T-helper 2 cell treated with Interferon-gamma antibody and Interleukin-4, amounts not matched to agents 5 μg/mL and 100 μg/mL, for 36 hours (primary cell): Measurements from ENCODE around the gene RHPN2.
"Not testable (repeated sequence)": the region's sequence is repeated elsewhere in the genome, so short reads cannot be mapped to it uniquely, and the experiment has no call there.

Experiments
- DNase-seq: peaks from one replicate; pipeline ENCODE4 v3.0.0; 2021; ENCODE audit warnings: low spot score
- H3K27ac Mint-ChIP-seq: one replicate; pipeline ENCODE4 v1.8.0; 2021; ENCODE audit warnings: mild to moderate bottlenecking, mixed read lengths
- H3K27me3 Mint-ChIP-seq: one replicate; pipeline ENCODE4 v1.8.0; 2021; ENCODE audit warnings: low read depth, mixed read lengths
- H3K36me3 Mint-ChIP-seq: one replicate; pipeline ENCODE4 v1.8.0; 2021; ENCODE audit warnings: low read depth, mixed read lengths
- H3K4me1 Mint-ChIP-seq: one replicate; pipeline ENCODE4 v1.8.0; 2021; ENCODE audit warnings: low read depth, mixed read lengths
- H3K4me3 Mint-ChIP-seq: one replicate; pipeline ENCODE4 v1.8.0; 2022; ENCODE audit warnings: mild to moderate bottlenecking, moderate library complexity, mixed read lengths
- H3K9me3 Mint-ChIP-seq: one replicate; pipeline ENCODE4 v1.8.0; 2021; ENCODE audit warnings: mixed read lengths

RHPN2 gene

DNA sequence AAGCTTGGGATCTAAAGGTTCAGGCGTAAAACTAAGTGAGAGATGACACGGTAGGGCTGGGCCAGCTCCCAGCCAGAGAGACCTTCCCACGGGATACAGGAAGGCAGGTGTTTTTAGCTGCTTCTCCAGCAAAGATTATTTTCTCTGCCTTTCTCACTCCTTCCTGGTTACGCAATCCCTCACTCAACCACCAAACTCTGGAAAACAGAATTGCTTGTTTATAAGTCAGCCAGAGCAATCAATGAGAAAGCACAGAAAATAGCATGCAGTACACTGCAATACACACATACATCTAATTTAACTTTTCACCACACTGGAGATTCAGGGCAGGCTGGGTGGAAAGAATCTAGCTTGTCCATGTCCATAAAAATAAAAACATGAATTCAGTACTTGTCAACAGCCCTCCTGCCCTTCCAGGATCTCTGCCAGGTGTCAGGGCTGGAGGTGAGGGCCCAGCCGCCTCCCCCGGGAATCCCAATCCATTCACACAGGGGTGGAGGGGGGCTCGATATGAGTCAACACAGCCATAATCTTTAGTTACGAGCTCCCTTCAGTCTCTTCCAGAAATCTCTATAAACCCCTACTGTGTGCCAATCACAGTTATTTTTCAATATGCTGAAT lies 12.2 kb downstream of the RHPN2 start:
- H3K4me1 Mint-ChIP-seq = no peaks in the 10 kb centered on the region
- no peaks in the 10 kb centered on the region for H3K9me3 Mint-ChIP-seq
- no peak overlapping the region for H3K27ac Mint-ChIP-seq
- DNase-seq = no peak
- H3K36me3 Mint-ChIP-seq = no peaks in the 10 kb centered on the region
- H3K4me3 Mint-ChIP-seq = no peak overlapping the region
- no peaks in the 10 kb centered on the region for H3K27me3 Mint-ChIP-seq

DNA sequence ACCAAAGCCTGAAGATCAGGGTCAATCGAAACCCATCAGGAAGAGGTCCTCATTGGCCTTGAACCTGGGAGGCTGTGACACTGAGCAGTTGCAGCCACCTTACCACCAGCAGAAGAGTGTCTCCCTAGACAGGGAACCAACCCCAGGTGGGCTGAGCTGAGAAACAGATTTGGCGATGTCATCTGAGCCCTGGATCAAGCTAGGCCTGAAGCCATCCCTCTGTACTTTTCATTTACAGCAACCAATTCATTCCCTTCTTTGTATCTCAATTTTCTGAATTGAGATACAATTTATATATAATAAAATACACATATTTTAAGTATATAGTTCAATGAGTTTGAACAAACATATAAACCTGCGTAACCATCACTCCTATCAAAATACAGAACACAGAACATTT lies 14.6 kb downstream of the RHPN2 start:
- H3K27me3 Mint-ChIP-seq = no peaks in the 10 kb centered on the region
- no peak overlapping the region for H3K4me3 Mint-ChIP-seq
- no peak for DNase-seq
- H3K36me3 Mint-ChIP-seq = no peaks in the 10 kb centered on the region
- no peaks in the 10 kb centered on the region for H3K4me1 Mint-ChIP-seq
- no peaks in the 10 kb centered on the region for H3K9me3 Mint-ChIP-seq
- H3K27ac Mint-ChIP-seq = no peak overlapping the region

DNA sequence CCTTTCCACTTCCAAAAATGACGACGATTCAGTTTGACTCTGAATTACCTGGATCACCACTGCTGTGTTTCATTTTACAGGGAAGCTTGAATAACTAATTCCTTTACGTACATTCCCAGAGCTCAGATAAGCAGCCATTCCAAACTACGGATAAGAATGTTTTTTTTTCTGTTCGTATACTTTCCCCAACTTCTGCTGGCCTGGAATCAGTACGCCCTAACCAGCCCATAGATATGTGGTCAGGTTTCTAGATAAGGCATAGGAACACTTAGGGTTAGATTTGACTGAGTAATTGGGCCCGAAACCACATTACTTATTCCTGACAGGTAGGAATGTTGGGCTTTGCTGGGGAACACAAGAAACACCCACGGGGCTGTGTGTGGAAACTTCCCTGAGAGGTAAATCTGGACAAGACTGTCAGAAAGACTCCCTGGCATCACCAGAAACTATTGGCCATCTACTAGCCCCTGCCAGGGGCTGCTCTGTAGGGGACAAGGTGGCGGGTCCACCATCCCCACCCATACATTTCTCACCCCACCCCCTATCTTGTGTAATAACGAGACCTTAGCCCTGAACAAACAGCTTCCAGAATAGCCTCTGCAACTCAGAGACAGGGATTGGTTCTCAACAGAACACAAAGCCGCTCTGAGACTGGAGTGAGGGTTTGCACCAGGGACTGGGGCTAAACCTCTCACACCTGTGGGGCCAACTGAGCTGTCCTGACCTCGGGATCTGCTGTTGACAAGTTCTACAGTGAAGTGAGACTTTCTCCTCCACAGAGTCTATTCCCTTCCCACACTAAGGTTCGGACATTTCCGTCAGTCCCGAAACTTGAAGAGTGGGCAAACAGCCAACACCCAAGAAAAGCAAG lies 15.6 kb downstream of the RHPN2 start:
- Mint-ChIP-seq H3K9me3 (no peaks in the 10 kb centered on the region), H3K27ac (no peak overlapping the region), H3K27me3 (no peaks in the 10 kb centered on the region), H3K36me3 (no peaks in the 10 kb centered on the region), H3K4me3 (no peak overlapping the region), H3K4me1 (no peaks in the 10 kb centered on the region)
- DNase-seq = no peak

DNA sequence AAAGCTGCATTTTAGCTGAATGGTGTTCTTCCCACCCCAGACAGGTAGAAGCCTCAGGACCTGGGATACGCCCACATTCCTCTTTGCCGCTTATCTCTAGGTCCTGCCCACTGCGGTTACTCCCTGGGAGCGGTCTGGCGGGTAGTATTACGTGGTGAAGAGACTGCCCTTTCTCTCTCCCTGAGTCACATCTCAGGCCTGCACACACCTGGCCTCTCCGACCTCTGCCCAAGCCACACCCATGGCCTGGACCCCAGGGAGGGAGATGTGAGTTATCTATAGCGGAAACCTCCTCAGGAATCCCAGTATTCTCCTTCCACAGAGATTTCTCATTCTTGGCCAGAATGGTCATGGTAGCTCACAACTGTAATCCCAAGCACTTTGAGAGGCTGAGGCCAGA lies 17.3 kb downstream of the RHPN2 start:
- H3K4me3 Mint-ChIP-seq = no peak overlapping the region
- H3K27me3 Mint-ChIP-seq = no peaks in the 10 kb centered on the region
- no peak overlapping the region for H3K27ac Mint-ChIP-seq
- no peaks in the 10 kb centered on the region for H3K36me3 Mint-ChIP-seq
- no peaks in the 10 kb centered on the region for H3K4me1 Mint-ChIP-seq
- H3K9me3 Mint-ChIP-seq = no peaks in the 10 kb centered on the region
- DNase-seq = no peak

DNA sequence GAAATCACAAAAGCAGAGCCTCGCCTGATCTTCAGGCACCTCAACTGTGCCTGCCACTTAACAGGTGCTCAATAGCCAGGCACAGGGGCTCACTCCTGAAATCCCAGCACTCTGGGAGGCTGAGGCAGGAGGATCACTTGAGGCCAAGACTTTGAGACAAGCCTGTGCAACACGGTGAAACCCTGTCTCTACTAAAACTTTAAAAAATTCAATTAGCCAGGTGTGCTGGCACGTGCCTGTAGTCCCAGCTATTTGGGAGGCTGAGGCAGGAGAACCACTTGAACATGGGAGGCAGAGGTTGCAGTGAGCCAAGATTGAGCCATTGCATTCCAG lies 22.9 kb downstream of the RHPN2 start:
- H3K4me1 Mint-ChIP-seq, H3K36me3 Mint-ChIP-seq, H3K27ac Mint-ChIP-seq, DNase-seq, H3K4me3 Mint-ChIP-seq, H3K27me3 Mint-ChIP-seq, H3K9me3 Mint-ChIP-seq: not testable (repeated sequence)

DNA sequence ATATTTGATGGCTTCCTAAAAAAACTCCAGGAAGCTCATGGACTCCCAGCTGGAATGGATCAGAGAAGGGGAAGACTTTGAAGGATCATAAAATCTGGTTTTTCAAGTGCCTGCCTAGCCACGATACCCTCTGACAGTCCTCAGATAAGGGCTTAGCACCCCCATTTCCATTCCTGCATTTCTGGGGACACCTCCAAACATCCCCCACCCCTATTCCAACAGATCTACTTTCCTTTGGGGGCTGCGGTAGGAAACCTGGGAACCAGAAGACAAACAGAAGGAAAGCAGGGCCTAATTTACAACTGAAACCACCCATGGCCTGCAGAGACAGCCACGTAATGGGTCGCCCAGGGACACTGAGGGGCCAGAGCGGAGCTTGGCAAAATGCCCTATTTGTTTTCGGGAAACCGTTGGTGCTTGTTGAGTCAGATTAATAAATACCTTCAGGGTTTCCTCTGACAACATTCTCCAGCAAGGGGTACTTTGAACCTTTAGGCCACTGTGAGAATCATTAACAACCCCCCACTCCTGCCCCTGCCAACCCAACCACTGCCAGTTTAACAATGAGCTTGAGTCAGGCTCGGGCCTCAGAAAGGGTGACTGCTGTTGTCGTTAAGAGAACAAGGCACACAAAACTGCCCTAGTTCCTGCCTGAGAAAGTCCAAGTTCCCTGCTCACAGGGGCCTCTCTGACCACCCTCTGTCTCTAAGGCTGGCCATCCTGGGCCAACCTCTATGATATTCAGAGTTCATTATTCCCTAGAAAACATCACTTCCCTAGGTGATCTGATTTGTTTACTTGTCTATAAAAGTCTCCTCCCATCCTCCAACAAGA lies 23.5 kb downstream of the RHPN2 start:
- no peak for DNase-seq
- no peaks in the 10 kb centered on the region for H3K36me3 Mint-ChIP-seq
- H3K4me3 Mint-ChIP-seq = no peak overlapping the region
- peaks cover 4% of the 10 kb centered on the region for H3K9me3 Mint-ChIP-seq
- no peaks in the 10 kb centered on the region for H3K27me3 Mint-ChIP-seq
- no peak overlapping the region for H3K27ac Mint-ChIP-seq
- H3K4me1 Mint-ChIP-seq = peaks cover 9% of the 10 kb centered on the region

DNA sequence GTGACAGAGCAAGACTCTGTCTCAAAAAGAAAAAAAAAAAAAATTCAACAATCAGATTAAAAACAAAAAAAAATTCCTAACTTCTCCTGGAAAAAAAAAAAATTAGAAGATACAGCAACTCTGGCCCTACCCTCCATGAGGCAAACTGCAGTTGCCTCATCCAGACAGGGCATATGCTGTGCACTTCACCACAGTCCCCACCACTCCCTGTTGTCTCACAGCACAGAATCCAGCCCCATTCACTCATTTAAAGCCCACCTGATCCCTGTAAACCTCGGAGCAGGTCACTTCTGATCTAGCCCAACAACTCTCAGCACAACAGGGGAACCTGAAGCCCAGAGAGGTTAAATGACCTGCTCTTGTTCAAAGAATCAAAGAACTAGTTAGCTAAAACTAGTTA lies 24.9 kb downstream of the RHPN2 start:
- peaks cover 4% of the 10 kb centered on the region for H3K9me3 Mint-ChIP-seq
- H3K36me3 Mint-ChIP-seq = no peaks in the 10 kb centered on the region
- H3K4me3 Mint-ChIP-seq = no peak overlapping the region
- H3K4me1 Mint-ChIP-seq = peaks cover 9% of the 10 kb centered on the region
- no peak for DNase-seq
- no peak overlapping the region for H3K27ac Mint-ChIP-seq
- H3K27me3 Mint-ChIP-seq = no peaks in the 10 kb centered on the region

DNA sequence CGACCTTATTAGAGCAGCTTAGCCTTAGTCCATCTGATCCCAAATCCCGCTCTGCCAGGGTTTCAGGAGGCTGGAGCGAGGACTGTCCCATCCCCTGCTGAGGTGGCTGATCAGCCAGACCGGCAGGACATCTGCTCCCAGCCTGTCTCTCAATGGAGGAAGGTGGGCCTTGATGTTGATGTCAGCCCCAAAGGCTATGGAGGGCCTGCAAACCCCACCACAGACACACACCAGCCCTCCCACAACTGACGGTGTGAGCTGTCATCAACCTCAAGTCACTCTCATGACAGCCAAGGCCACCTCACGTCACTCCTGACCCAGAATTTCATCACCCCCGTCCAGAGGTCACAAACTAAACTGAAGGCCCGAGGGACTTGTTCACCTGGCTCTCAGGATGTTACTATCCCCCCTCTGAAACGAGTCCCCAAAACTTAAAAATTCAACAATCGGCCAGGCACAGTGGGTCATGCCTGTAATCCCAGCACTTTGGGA lies 25.5 kb downstream of the RHPN2 start:
- no peak for DNase-seq
- Mint-ChIP-seq H3K9me3 (peaks cover 4% of the 10 kb centered on the region), H3K27ac (no peak overlapping the region), H3K4me1 (peaks cover 9% of the 10 kb centered on the region), H3K27me3 (no peaks in the 10 kb centered on the region), H3K4me3 (no peak overlapping the region), H3K36me3 (no peaks in the 10 kb centered on the region)

DNA sequence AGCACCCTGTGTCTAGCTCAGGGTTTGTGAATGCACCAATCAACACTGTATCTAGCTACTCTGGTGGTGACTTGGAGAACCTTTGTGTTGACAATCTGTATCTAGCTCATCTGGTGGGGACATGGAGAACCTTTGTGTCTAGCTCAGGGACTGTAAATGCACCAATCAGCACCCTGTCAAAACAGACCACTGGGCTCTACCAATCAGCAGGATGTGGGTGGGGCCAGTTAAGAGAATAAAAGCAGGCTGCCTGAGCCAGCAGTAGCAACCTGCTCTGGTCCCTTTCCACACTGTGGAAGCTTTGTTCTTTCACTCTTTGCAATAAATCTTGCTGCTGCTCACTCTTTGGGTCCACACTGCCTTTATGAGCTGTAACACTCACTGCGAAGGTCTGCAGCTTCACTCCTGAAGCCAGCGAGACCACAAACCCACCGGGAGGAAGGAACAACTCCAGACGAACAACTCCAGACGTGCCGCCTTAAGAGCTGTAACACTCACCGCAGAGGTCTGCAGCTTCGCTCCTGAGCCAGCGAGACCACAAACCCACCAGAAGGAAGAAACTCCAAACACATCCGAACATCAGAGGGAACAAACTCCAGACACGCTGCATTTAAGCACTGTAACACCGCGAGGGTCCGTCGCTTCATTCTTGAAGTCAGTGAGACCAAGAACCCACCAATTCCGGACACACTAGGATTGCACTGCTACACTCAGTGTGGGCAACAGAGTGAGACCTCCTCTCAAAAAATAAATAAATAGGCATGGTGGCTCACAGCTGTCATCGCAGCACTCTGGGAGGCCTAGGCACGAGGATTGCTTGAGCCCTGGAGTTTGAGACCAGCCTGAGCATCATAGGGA lies 27.3 kb downstream of the RHPN2 start:
- H3K36me3 Mint-ChIP-seq, DNase-seq, H3K4me1 Mint-ChIP-seq, H3K27me3 Mint-ChIP-seq, H3K9me3 Mint-ChIP-seq: not testable (repeated sequence)
- H3K4me3 Mint-ChIP-seq = peak overlapping the region; percentile 75
- H3K27ac Mint-ChIP-seq = peak overlapping the region; percentile 70

DNA sequence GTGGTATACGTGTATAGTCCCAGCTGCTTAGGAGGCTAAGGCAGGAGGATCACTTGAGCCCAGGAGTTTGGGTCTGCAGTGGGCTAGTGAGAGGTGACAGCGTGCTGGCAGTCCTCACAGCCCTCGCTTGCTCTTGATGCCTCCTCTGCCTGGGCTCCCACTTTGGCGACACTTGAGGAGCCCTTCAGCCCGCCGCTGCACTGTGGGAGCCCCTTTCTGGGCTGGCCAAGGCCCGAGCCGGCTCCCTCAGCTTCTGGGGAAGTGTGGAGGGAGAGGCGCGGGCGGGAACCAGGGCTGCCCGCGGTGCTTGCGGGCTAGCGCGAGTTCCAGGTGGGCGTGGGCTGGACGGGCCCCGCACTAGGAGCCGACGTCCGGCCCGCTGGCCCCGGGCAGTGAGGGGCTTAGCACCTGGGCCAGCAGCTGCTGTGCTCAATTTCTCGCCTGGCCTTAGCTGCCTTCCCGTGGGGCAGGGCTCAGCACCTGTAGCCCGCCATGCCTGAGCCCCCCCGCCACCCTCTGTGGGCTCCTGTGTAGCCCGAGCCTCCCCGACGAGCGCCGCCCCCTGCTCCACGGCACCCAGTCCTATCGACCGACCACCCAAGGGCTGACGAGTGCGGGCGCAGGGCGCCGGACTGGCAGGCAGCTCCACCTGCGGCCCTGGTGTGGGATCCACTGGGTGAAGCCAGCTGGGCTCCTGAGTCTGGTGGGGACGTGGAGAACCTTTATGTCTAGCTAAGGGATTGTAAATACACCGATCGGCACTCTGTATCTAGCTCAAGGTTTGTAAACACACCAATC lies 28.1 kb downstream of the RHPN2 start:
- H3K9me3 Mint-ChIP-seq, H3K27me3 Mint-ChIP-seq, H3K27ac Mint-ChIP-seq, H3K4me3 Mint-ChIP-seq, H3K4me1 Mint-ChIP-seq, H3K36me3 Mint-ChIP-seq, DNase-seq: not testable (repeated sequence)

DNA sequence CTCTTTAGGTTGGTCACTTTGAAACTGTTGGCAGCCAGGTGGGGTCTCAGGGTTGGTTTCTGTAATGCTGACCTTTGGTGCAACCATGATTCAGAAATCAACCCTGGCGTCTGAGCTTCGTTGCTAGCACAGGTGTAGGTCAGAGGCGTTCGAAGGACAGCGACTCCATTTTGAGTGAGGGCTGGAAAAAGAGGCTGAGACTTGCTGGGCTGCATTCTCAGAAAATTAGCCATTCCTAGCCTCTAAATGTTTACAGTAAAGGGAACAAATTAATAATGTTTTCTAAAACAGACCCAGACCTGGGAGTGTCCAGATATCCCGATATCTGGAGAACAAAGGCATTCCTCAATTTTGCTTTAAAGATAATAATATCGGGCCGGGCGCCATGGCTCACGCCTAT lies 29.2 kb downstream of the RHPN2 start:
- H3K9me3 Mint-ChIP-seq = peaks cover 4% of the 10 kb centered on the region
- H3K27ac Mint-ChIP-seq = no peak overlapping the region
- no peak overlapping the region for H3K4me3 Mint-ChIP-seq
- peaks cover 9% of the 10 kb centered on the region for H3K4me1 Mint-ChIP-seq
- H3K36me3 Mint-ChIP-seq = no peaks in the 10 kb centered on the region
- DNase-seq = no peak
- no peaks in the 10 kb centered on the region for H3K27me3 Mint-ChIP-seq

DNA sequence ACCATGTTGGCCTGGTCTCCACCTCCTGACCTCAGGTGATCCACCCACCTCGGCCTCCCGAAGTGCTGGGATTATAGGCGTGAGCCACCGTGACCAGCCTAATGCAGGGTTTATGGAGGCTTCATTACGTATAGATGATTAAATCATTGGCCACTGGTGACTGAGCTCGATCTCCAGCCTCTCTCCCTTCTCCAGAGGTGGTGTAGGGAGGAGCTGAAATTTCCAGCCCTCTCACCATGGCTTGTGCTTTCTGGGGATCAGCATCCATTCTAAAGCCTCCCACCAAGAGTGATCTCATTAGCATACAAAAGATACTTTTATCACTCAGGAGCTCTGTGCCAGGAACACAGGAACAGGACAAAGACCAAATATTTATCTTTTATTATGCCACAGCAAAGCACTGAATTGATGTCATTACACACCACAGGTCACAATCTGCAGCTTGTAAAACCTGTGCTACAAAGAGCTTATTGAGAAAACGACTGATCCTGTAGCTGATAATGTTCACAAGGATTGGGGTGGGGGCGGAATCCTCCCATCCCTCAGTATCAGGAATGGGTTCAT lies 32.4 kb downstream of the RHPN2 start:
- H3K36me3 Mint-ChIP-seq = no peaks in the 10 kb centered on the region
- DNase-seq = no peak
- peaks cover 7% of the 10 kb centered on the region for H3K9me3 Mint-ChIP-seq
- H3K27ac Mint-ChIP-seq = no peak overlapping the region
- no peaks in the 10 kb centered on the region for H3K27me3 Mint-ChIP-seq
- H3K4me1 Mint-ChIP-seq = peaks cover 4% of the 10 kb centered on the region
- H3K4me3 Mint-ChIP-seq = no peak overlapping the region
